HepG2 (cell line): ENCODE results near the gene CEBPB. TPM values are rescaled to one million over a fixed set of nuclear protein-coding genes. Genes with fewer than 3 reads are reported as not detected.

ENCODE experiments used
- CAMTA2 ChIP-seq: sonication (generic); formaldehyde crosslinking; IDR thresholded peaks from 2 replicates; pipeline ENCODE4 v1.4.0; 2020; ENCODE audit warnings: mild to moderate bottlenecking, missing genetic modification reagents, borderline replicate concordance
- HHEX ChIP-seq: IDR thresholded peaks from 2 replicates; pipeline ENCODE4 v1.6.1; 2016; ENCODE audit warnings: control low read depth
- HNRNPL ChIP-seq: fragments of 200-400 bp; formaldehyde crosslinking; IDR thresholded peaks from 2 replicates; pipeline ENCODE4 v1.6.1; 2017; ENCODE audit warnings: mild to moderate bottlenecking, low read depth, low read length
- IRF9 ChIP-seq: sonication (generic); formaldehyde crosslinking; IDR thresholded peaks from 2 replicates; pipeline ENCODE4 v1.8.0; 2022; ENCODE audit warnings: missing genetic modification reagents, mild to moderate bottlenecking, borderline replicate concordance
- ISL2 ChIP-seq: sonication (generic); formaldehyde crosslinking; IDR thresholded peaks from 2 replicates; pipeline ENCODE4 v1.5.0; 2020; ENCODE audit warnings: missing genetic modification reagents
- MAZ ChIP-seq, 2 experiments: sonication (generic) in 1 of 2; formaldehyde crosslinking in 1 of 2; IDR thresholded peaks; 2 replicates each; pipeline versions ENCODE4 v1.5.0 to v1.6.1; 2012 to 2020; ENCODE audit warnings: low read depth in 2 of 2, mild to moderate bottlenecking in 2 of 2, borderline replicate concordance in 1 of 2, improper control_type of control experiment in 1 of 2, low read length in 1 of 2, missing genetic modification reagents in 1 of 2, moderate library complexity in 1 of 2
- NBN ChIP-seq: fragments of 450-650 bp; conservative IDR thresholded peaks from 2 replicates; pipeline ENCODE4 v1.6.1; 2017
- RBM39 ChIP-seq: fragments of 200-400 bp; formaldehyde crosslinking; IDR thresholded peaks from one replicate; pipeline ENCODE4 v1.6.1; 2018; ENCODE audit warnings: antibody characterized with exemption, mild to moderate bottlenecking, low read depth, low read length; ENCODE audit not compliant: poor library complexity, severe bottlenecking
- RFX5 ChIP-seq: IDR thresholded peaks from 2 replicates; pipeline ENCODE4 v1.6.1; 2011; ENCODE audit warnings: low read depth, low read length, improper control_type of control experiment
- RNF2 ChIP-seq: fragments of 450-650 bp; conservative IDR thresholded peaks from 2 replicates; pipeline ENCODE4 v1.6.1; 2016; ENCODE audit warnings: low read depth
- SMC3 ChIP-seq: IDR thresholded peaks from 2 replicates; pipeline ENCODE4 v1.6.1; 2011; ENCODE audit warnings: low read length, improper control_type of control experiment
- SNAI1 ChIP-seq: sonication (generic); formaldehyde crosslinking; IDR thresholded peaks from 2 replicates; pipeline ENCODE4 v1.5.0; 2020; ENCODE audit warnings: mild to moderate bottlenecking, missing genetic modification reagents, borderline replicate concordance
- ZBTB7B ChIP-seq: sonication (generic); formaldehyde crosslinking; IDR thresholded peaks from 2 replicates; pipeline ENCODE4 v1.4.0; 2020; ENCODE audit warnings: missing genetic modification reagents
- ZMYM4 ChIP-seq: sonication (generic); formaldehyde crosslinking; IDR thresholded peaks from 2 replicates; pipeline ENCODE4 v1.8.1; 2023; ENCODE audit warnings: mild to moderate bottlenecking, missing genetic modification reagents
- ZNF276 ChIP-seq: sonication (generic); formaldehyde crosslinking; IDR thresholded peaks from 2 replicates; pipeline ENCODE4 v1.4.0; 2020; ENCODE audit warnings: mild to moderate bottlenecking, low read depth, missing genetic modification reagents
- ZNF770 ChIP-seq: sonication (generic); formaldehyde crosslinking; IDR thresholded peaks from 2 replicates; pipeline ENCODE4 v1.5.0; 2020; ENCODE audit warnings: mild to moderate bottlenecking, missing genetic modification reagents
- ZNF788 ChIP-seq: sonication (generic); formaldehyde crosslinking; IDR thresholded peaks from 2 replicates; pipeline ENCODE4 v1.5.0; 2020; ENCODE audit warnings: mild to moderate bottlenecking, missing genetic modification reagents, borderline replicate concordance
- ZNF83 ChIP-seq: sonication (generic); formaldehyde crosslinking; IDR thresholded peaks from 2 replicates; pipeline ENCODE4 v1.4.0; 2020; ENCODE audit warnings: missing genetic modification reagents, mild to moderate bottlenecking, borderline replicate concordance
- polyA plus RNA-seq, 8 experiments: library from polyadenylated mRNA; depleted of rRNA in 3 of 8; stranded (reverse) in 7 of 8; unstranded in 1 of 8; fragments of >200 nt; fragmentation: Illumina TruSeq in 4 of 8; extraction: Trizol in 4 of 8; gene quantifications; 2 replicates each; pipeline versions ENCODE4 v1.2.1 to v1.2.3, GENCODE V29; 2011 to 2016; ENCODE audit warnings: low read depth in 4 of 8, missing spikeins in 1 of 8, mixed read lengths in 1 of 8; ENCODE audit not compliant: insufficient read depth in 1 of 8
- total RNA-seq, 5 experiments: library from RNA; depleted of rRNA; stranded (reverse); fragments of >200 nt; fragmentation: Illumina TruSeq; extraction: Trizol; gene quantifications; 2 replicates each; pipeline ENCODE4 v1.2.3, GENCODE V29; 2016; ENCODE audit warnings: low read depth in 1 of 5
- TF ChIP-seq, protein P1 (sequence below): sonication (generic); formaldehyde crosslinking; IDR thresholded peaks from 2 replicates; pipeline ENCODE4 v1.8.1; 2023; ENCODE audit warnings: mild to moderate bottlenecking, inconsistent platforms, moderate library complexity, missing genetic modification reagents, borderline replicate concordance
- TF ChIP-seq, protein P2 (sequence below): sonication (generic); formaldehyde crosslinking; IDR thresholded peaks from 2 replicates; pipeline ENCODE4 v1.8.1; 2023; ENCODE audit warnings: missing genetic modification reagents, mild to moderate bottlenecking, borderline replicate concordance
- TF ChIP-seq, protein P3 (sequence below): sonication (generic); formaldehyde crosslinking; conservative IDR thresholded peaks from 2 replicates; pipeline ENCODE4 v1.4.0; 2020; ENCODE audit warnings: missing genetic modification reagents

The CEBPB gene
- total and polyA plus RNA-seq, 2 of the 13 experiments (the other 11 are each of a cell fraction or from before 2014, with no cell fraction given): 18.5 to 28.2 TPM

- peak; percentile 71; the same call in 1 of the 2 replicates for TF ChIP-seq IRF9 (CRISPR knock-in tag)
- peak; percentile 85 for TF ChIP-seq ISL2
- no peak for TF ChIP-seq HHEX (CRISPR knock-in tag)
- peak; percentile 61 for TF ChIP-seq ZNF770
- peak; percentile 81; the same call in 1 of the 2 replicates for TF ChIP-seq ZMYM4 (CRISPR knock-in tag)
- TF ChIP-seq RFX5: peak; percentile 98
- no peak; the same call in 1 of the 2 replicates for TF ChIP-seq RNF2
- TF ChIP-seq, protein P1, sequence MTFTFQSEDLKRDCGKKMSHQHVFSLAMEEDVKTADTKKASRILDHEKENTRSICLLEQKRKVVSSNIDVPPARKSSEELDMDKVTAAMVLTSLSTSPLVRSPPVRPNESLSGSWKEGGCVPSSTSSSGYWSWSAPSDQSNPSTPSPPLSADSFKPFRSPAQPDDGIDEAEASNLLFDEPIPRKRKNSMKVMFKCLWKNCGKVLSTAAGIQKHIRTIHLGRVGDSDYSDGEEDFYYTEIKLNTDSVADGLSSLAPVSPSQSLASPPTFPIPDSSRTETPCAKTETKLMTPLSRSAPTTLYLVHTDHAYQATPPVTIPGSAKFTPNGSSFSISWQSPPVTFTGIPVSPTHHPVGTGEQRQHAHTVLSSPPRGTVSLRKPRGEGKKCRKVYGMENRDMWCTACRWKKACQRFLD (CRISPR knock-in tag): no peak
- no peak for TF ChIP-seq HNRNPL
- peak; percentile 85 for TF ChIP-seq ZNF788 (CRISPR knock-in tag)
- peak; percentile 61; the same call in 1 of the 2 replicates for TF ChIP-seq SMC3
- TF ChIP-seq ZBTB7B (CRISPR knock-in tag): peak; percentile 95
- TF ChIP-seq CAMTA2 (CRISPR knock-in tag): no peak; the same call in 1 of the 2 replicates
- no peak; the same call in 1 of the 2 replicates for TF ChIP-seq ZNF276 (CRISPR knock-in tag)
- TF ChIP-seq MAZ (IDR thresholded peaks at IDR 0.05; ENCODE audit: borderline replicate concordance, low read depth, low read length): peak; percentile 44
- TF ChIP-seq MAZ (CRISPR knock-in tag; IDR thresholded peaks at IDR 0.05; ENCODE audit: low read depth): peak; percentile 95
- 0 out of 2 replicates have a peak, but pooled peaks have one; percentile 1 for TF ChIP-seq SNAI1 (CRISPR knock-in tag)
- peak; percentile 78 for TF ChIP-seq RBM39
- TF ChIP-seq, protein P2, sequence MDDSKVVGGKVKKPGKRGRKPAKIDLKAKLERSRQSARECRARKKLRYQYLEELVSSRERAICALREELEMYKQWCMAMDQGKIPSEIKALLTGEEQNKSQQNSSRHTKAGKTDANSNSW: peak; percentile 97; the same call in 1 of the 2 replicates
- TF ChIP-seq NBN: no peak
- peak; percentile 87 for TF ChIP-seq ZNF83 (CRISPR knock-in tag)
- TF ChIP-seq, protein P3, sequence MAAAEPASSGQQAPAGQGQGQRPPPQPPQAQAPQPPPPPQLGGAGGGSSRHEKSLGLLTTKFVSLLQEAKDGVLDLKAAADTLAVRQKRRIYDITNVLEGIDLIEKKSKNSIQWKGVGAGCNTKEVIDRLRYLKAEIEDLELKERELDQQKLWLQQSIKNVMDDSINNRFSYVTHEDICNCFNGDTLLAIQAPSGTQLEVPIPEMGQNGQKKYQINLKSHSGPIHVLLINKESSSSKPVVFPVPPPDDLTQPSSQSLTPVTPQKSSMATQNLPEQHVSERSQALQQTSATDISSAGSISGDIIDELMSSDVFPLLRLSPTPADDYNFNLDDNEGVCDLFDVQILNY (CRISPR knock-in tag): peak; percentile 74; the same call in 1 of the 2 replicates
Measured at GRCh38 chr20:50190251-50191064, at the start of gene CEBPB (continued).
